Lower leg skin (tissue), 3 donors: ENCODE data around the gene MRPS18B.

Experiments
- POLR2A ChIP-seq, 2 donors: fragments of 450-650 bp; IDR thresholded peaks; one replicate each; pipeline ENCODE4 v1.6.1; 2016 to 2017; ENCODE audit warnings: antibody characterized with exemption in 2 of 2, mild to moderate bottlenecking in 1 of 2, moderate library complexity in 1 of 2
- TF ChIP-seq, protein P1 (sequence below), 3 donors: fragments of 450-650 bp; IDR thresholded peaks; one replicate each; pipeline ENCODE4 v1.5.1; 2016; ENCODE audit warnings: antibody characterized with exemption in 3 of 3, mild to moderate bottlenecking in 3 of 3, moderate library complexity in 2 of 3

GRCh38 chr6:30601436-30601814 is 16.2 kb upstream of the MRPS18B start:
- TF ChIP-seq, protein P1, sequence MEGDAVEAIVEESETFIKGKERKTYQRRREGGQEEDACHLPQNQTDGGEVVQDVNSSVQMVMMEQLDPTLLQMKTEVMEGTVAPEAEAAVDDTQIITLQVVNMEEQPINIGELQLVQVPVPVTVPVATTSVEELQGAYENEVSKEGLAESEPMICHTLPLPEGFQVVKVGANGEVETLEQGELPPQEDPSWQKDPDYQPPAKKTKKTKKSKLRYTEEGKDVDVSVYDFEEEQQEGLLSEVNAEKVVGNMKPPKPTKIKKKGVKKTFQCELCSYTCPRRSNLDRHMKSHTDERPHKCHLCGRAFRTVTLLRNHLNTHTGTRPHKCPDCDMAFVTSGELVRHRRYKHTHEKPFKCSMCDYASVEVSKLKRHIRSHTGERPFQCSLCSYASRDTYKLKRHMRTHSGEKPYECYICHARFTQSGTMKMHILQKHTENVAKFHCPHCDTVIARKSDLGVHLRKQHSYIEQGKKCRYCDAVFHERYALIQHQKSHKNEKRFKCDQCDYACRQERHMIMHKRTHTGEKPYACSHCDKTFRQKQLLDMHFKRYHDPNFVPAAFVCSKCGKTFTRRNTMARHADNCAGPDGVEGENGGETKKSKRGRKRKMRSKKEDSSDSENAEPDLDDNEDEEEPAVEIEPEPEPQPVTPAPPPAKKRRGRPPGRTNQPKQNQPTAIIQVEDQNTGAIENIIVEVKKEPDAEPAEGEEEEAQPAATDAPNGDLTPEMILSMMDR (IDR thresholded peaks at IDR 0.05) = no peak
- no peak for TF ChIP-seq POLR2A (IDR thresholded peaks at IDR 0.05)
